ENCODE data around the gene BLID. TPM values are rescaled to one million over a fixed set of nuclear protein-coding genes. Genes with fewer than 3 reads are reported as not detected.

The BLID gene
- total RNA-seq, 1 experiment from 2014 or later = not detected

GRCh38 chr11:122113836-122114825 lies 1.9 kb downstream of the BLID start:
- Histone ChIP-seq H3K79me1 (ENCODE audit: insufficient read depth, low read depth, low read length, poor library complexity, severe bottlenecking) (no peaks in the 10 kb centered on the region), H3K9me3 (ENCODE audit: control insufficient read depth, low read depth, low read length) (no peaks in the 10 kb centered on the region), H2AFZ (ENCODE audit: low read length) (no peak overlapping the region), H3K27me3 (ENCODE audit: insufficient read depth, low read length) (no peaks in the 10 kb centered on the region), H3K4me2 (ENCODE audit: insufficient read depth, insufficient read length, low read length) (no peak overlapping the region), H3K4ac (ENCODE audit: low read depth, low read length) (no peak overlapping the region), H4K8ac (replicated peaks; ENCODE audit: insufficient read length, low read depth, low read length) (no peak overlapping the region), H3K56ac (ENCODE audit: insufficient read length, low read depth, low read length) (no peak overlapping the region), H2BK20ac (ENCODE audit: low read depth, low read length, poor library complexity, severe bottlenecking) (no peak overlapping the region), H3K23me2 (ENCODE audit: insufficient read length, low read depth, low read length, poor library complexity, severe bottlenecking) (no peaks in the 10 kb centered on the region), H3K4me1 (ENCODE audit: insufficient read depth, low read length) (no peaks in the 10 kb centered on the region; the same call in 1 of the 2 replicates), H2BK120ac (ENCODE audit: low read depth, low read length, poor library complexity, severe bottlenecking) (no peak overlapping the region), H2BK12ac (ENCODE audit: insufficient read length, low read depth, low read length) (no peak overlapping the region), H2AK5ac (ENCODE audit: insufficient read length, low read length) (no peak overlapping the region), H3T11ph (ENCODE audit: low read length) (no peak overlapping the region), H3K23ac (ENCODE audit: insufficient read length, low read depth, low read length) (no peak overlapping the region), H3K14ac (ENCODE audit: insufficient read depth, low read length) (no peak overlapping the region), H3K18ac (ENCODE audit: insufficient read length, low read depth, low read length) (no peak overlapping the region), H4K91ac (ENCODE audit: insufficient read length, low read depth, low read length) (no peak overlapping the region), H2BK15ac (ENCODE audit: low read depth, low read length) (no peak overlapping the region), H3K9ac (ENCODE audit: extremely low read depth, insufficient read length, low read length) (no peak overlapping the region), H4K20me1 (ENCODE audit: control insufficient read depth, insufficient read depth, insufficient read length) (no peaks in the 10 kb centered on the region), H3K27ac (ENCODE audit: insufficient read length, low read depth, low read length) (no peak overlapping the region), H4K5ac (ENCODE audit: insufficient read length, low read depth, low read length) (no peak overlapping the region), H2BK5ac (ENCODE audit: insufficient read length, low read length) (no peak overlapping the region), H3K79me2 (ENCODE audit: insufficient read depth, low read length) (no peaks in the 10 kb centered on the region)
- Mint-ChIP-seq H3K27ac (no peak overlapping the region; a peak in 1 of 7 replicates), H3K27me3 (ENCODE audit: low read depth) (no peaks in the 10 kb centered on the region; the same call in 1 of the 2 replicates), H3K4me3 (no peak overlapping the region), H3K4me1 (peaks cover 7 to 11% of the 10 kb centered on the region in 2 experiments; a peak in 3 of 4 replicates), H3K36me3 (ENCODE audit: insufficient read depth in 1 of 3, low read depth in 3 of 3) (no peaks in the 10 kb centered on the region), H3K9me3 (no peaks in the 10 kb centered on the region)
- no peak for TF ChIP-seq CTCF (conservative IDR thresholded peaks at IDR 0.05)
- no peak for DNase-seq
- no CpG with 5 or more reads among the region's 8 CpGs for WGBS (ENCODE audit: extremely low coverage, insufficient read length, low lambda C conversion rate)
